Neural progenitor cell (in vitro differentiated cells): Measurements from ENCODE around the gene SPTBN1. TPM values are rescaled to one million over a fixed set of nuclear protein-coding genes. Genes with fewer than 3 reads are reported as not detected.

ENCODE experiments used
- DNase-seq: peaks from one replicate; pipeline ENCODE4 v3.0.0-alpha.2; 2016; ENCODE audit warnings: low spot score
- H2AFZ ChIP-seq: fragments of 200-600 bp; sonication (generic); replicated peaks from 2 replicates; pipeline ENCODE4 v1.6.1; 2016; ENCODE audit warnings: antibody characterized with exemption
- H3F3A ChIP-seq: fragments of 200-600 bp; sonication (generic); 2 replicates; pipeline ENCODE4 v1.6.1; 2016; ENCODE audit warnings: antibody characterized with exemption, low read depth
- H3K27ac ChIP-seq: fragments of 200-600 bp; sonication (generic); 2 replicates; pipeline ENCODE4 v1.5.1; 2016; ENCODE audit warnings: mild to moderate bottlenecking
- H3K27me3 ChIP-seq: fragments of 200-600 bp; sonication (generic); 2 replicates; pipeline ENCODE4 v1.6.1; 2016; ENCODE audit warnings: mild to moderate bottlenecking, moderate library complexity
- H3K36me3 ChIP-seq: fragments of 200-600 bp; sonication (generic); 2 replicates; pipeline ENCODE4 v1.5.1; 2016
- H3K4me1 ChIP-seq: fragments of 200-600 bp; sonication (generic); 2 replicates; pipeline ENCODE4 v1.6.1; 2016; ENCODE audit warnings: mixed run types
- H3K4me2 ChIP-seq: fragments of 200-600 bp; sonication (generic); 2 replicates; pipeline ENCODE4 v1.6.1; 2016
- H3K4me3 ChIP-seq: fragments of 200-600 bp; sonication (generic); 2 replicates; pipeline ENCODE4 v1.5.1; 2016
- H3K79me2 ChIP-seq: fragments of 200-600 bp; sonication (generic); 2 replicates; pipeline ENCODE4 v1.6.1; 2016; ENCODE audit warnings: low read depth
- H3K9ac ChIP-seq: fragments of 200-600 bp; sonication (generic); 2 replicates; pipeline ENCODE4 v1.6.1; 2016
- H3K9me3 ChIP-seq: fragments of 200-600 bp; sonication (generic); 2 replicates; pipeline ENCODE4 v1.5.1; 2016; ENCODE audit warnings: low read depth
- H4K20me1 ChIP-seq: fragments of 200-600 bp; sonication (generic); 2 replicates; pipeline ENCODE4 v1.6.1; 2016; ENCODE audit warnings: low read depth
- H3K27ac Mint-ChIP-seq: 3 replicates; pipeline ENCODE4 v1.8.0; 2021; ENCODE audit warnings: mixed read lengths
- H3K27me3 Mint-ChIP-seq: 2 replicates; pipeline ENCODE4 v1.8.0; 2022; ENCODE audit warnings: low read depth, mild to moderate bottlenecking, inconsistent platforms, moderate library complexity, mixed read lengths; ENCODE audit not compliant: insufficient read depth
- H3K36me3 Mint-ChIP-seq: 3 replicates; pipeline ENCODE4 v1.8.0; 2021; ENCODE audit warnings: mixed read lengths
- H3K4me1 Mint-ChIP-seq: 3 replicates; pipeline ENCODE4 v1.8.0; 2021; ENCODE audit warnings: mixed read lengths
- H3K4me3 Mint-ChIP-seq: 3 replicates; pipeline ENCODE4 v1.8.0; 2021; ENCODE audit warnings: mild to moderate bottlenecking, moderate library complexity, mixed read lengths
- H3K9me3 Mint-ChIP-seq: 3 replicates; pipeline ENCODE4 v1.8.0; 2020; ENCODE audit warnings: mixed read lengths
- EZH2 ChIP-seq: fragments of 200-600 bp; sonication (generic); IDR thresholded peaks from 2 replicates; pipeline ENCODE4 v1.6.1; 2017; ENCODE audit warnings: antibody characterized with exemption, mild to moderate bottlenecking, moderate library complexity
- EZH2phosphoT487 ChIP-seq: fragments of 200-600 bp; sonication (generic); IDR thresholded peaks from 2 replicates; pipeline ENCODE4 v1.6.1; 2017; ENCODE audit warnings: antibody characterized with exemption
- total RNA-seq: library from RNA; depleted of rRNA; stranded (reverse); fragments of >200 nt; gene quantifications from 2 replicates; pipeline ENCODE4 v1.2.3, GENCODE V29; 2015; ENCODE audit warnings: low replicate concordance
- TF ChIP-seq, protein P1 (sequence below): fragments of 200-600 bp; sonication (generic); IDR thresholded peaks from 2 replicates; pipeline ENCODE4 v1.5.1; 2017; ENCODE audit warnings: antibody characterized with exemption, mild to moderate bottlenecking

The SPTBN1 gene
- total RNA-seq, 1 donor from 2014 or later = 94.2 TPM

DNA sequence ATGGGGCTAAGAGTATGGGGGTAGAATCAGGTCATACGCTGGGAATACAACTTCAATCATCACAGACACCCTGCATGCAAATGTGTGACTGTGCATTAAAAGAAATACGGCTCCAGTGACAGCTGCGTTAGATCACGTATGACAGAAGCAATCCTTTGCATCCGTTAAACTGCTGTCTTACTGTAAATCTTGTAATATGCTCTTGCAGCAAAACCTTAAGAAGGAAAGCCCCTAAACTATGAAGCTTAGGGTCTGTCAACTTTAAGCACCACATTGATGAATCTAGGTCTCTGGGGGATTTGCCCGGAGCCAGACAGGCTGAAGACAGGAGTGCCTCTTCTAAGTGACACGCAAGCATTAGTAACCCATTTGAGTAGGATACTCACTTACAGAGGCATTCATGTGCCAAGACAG lies 182.7 kb downstream of the SPTBN1 start:
- no peak for DNase-seq
- Histone ChIP-seq H3K36me3 (peaks cover 8% of the 10 kb centered on the region), H3K27ac (no peak overlapping the region), H3K4me1 (no peaks in the 10 kb centered on the region), H3K4me2 (no peak overlapping the region), H3K27me3 (no peaks in the 10 kb centered on the region), H3K9me3 (no peaks in the 10 kb centered on the region), H3K4me3 (no peak overlapping the region), H2AFZ (no peak overlapping the region), H3F3A (no peaks in the 10 kb centered on the region), H3K79me2 (no peaks in the 10 kb centered on the region), H4K20me1 (no peaks in the 10 kb centered on the region), H3K9ac (no peak overlapping the region)
- Mint-ChIP-seq H3K27ac (no peak overlapping the region), H3K9me3 (no peaks in the 10 kb centered on the region), H3K36me3 (peaks cover 32% of the 10 kb centered on the region), H3K4me1 (peaks cover 10% of the 10 kb centered on the region), H3K27me3 (no peaks in the 10 kb centered on the region), H3K4me3 (no peak overlapping the region)
- no peak for TF ChIP-seq EZH2phosphoT487
- no peak for TF ChIP-seq EZH2
- TF ChIP-seq, protein P1, sequence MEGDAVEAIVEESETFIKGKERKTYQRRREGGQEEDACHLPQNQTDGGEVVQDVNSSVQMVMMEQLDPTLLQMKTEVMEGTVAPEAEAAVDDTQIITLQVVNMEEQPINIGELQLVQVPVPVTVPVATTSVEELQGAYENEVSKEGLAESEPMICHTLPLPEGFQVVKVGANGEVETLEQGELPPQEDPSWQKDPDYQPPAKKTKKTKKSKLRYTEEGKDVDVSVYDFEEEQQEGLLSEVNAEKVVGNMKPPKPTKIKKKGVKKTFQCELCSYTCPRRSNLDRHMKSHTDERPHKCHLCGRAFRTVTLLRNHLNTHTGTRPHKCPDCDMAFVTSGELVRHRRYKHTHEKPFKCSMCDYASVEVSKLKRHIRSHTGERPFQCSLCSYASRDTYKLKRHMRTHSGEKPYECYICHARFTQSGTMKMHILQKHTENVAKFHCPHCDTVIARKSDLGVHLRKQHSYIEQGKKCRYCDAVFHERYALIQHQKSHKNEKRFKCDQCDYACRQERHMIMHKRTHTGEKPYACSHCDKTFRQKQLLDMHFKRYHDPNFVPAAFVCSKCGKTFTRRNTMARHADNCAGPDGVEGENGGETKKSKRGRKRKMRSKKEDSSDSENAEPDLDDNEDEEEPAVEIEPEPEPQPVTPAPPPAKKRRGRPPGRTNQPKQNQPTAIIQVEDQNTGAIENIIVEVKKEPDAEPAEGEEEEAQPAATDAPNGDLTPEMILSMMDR = no peak

DNA sequence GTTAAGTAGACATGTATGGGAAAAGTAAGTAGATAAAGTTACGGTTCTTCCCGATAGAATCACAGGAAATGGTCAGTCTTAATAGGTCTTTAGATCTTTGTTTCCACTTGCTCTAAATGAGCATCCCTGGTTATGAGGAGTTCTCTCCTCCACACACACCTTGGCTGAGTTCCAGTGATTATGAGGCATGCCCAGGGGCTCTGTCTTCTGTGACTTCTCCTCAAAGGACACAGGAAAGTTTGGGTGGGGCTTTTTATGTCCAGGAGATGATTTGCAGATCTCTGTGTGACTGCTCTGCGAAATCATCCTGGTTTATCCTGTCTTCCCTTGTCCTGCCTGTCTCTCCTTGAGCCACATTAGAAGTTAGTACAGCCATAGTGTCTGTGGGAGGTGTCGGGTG lies 183.5 kb downstream of the SPTBN1 start:
- DNase-seq = no peak
- H3K9ac ChIP-seq = no peak overlapping the region
- H3K9me3 Mint-ChIP-seq = no peaks in the 10 kb centered on the region
- no peaks in the 10 kb centered on the region for H3K79me2 ChIP-seq
- no peak overlapping the region for H3K4me2 ChIP-seq
- no peaks in the 10 kb centered on the region for H3F3A ChIP-seq
- peaks cover 13% of the 10 kb centered on the region for H3K36me3 ChIP-seq
- peaks cover 7% of the 10 kb centered on the region for H3K4me1 Mint-ChIP-seq
- peaks cover 33% of the 10 kb centered on the region for H3K36me3 Mint-ChIP-seq
- H3K27ac Mint-ChIP-seq = no peak overlapping the region
- no peaks in the 10 kb centered on the region for H4K20me1 ChIP-seq
- H3K4me3 ChIP-seq = no peak overlapping the region
- no peak overlapping the region for H3K27ac ChIP-seq
- no peaks in the 10 kb centered on the region for H3K27me3 ChIP-seq
- H3K4me3 Mint-ChIP-seq = no peak overlapping the region
- no peaks in the 10 kb centered on the region for H3K27me3 Mint-ChIP-seq
- no peak overlapping the region for H2AFZ ChIP-seq
- H3K4me1 ChIP-seq = no peaks in the 10 kb centered on the region
- H3K9me3 ChIP-seq = no peaks in the 10 kb centered on the region
- no peak for TF ChIP-seq EZH2
- TF ChIP-seq EZH2phosphoT487 = no peak
- TF ChIP-seq, protein P1 = no peak

DNA sequence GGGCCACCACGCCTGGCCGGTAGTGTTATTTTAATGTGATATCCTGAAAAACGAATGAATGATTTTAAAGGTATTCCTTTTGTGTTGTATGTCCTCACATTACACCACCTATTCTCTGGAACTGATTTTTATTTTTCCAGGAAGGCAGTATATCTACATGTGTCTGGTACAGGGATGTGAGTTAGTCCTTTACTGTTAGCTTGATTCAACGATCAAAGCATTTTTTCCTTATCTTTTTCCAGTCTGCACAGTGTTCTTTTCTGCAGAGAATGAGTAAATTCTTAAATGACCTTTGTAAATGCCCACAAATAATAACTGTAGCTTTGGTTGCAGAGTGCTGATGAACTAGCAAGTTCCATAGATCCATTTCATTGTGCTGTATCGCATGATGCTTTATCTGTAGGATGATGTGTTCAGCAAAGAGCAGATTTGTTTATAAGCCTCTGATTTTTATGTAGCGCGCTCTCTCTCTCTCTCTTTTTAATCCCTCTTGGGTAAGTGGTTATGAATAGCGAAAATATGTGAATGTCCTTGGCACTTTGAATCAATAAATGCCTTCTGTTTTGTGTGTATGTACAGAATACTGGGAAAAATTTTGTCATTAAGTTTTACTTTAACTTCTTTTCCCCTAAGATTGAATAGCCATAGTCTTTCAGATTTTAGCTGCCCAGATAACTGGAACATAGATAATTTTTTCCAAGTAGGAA lies 184.9 kb downstream of the SPTBN1 start:
- no peaks in the 10 kb centered on the region for H3K27me3 ChIP-seq
- no peak overlapping the region for H3K4me2 ChIP-seq
- H3K4me1 Mint-ChIP-seq = no peaks in the 10 kb centered on the region
- no peaks in the 10 kb centered on the region for H3K79me2 ChIP-seq
- H3K9me3 Mint-ChIP-seq = no peaks in the 10 kb centered on the region
- no peaks in the 10 kb centered on the region for H3K9me3 ChIP-seq
- H4K20me1 ChIP-seq = no peaks in the 10 kb centered on the region
- no peaks in the 10 kb centered on the region for H3F3A ChIP-seq
- H3K9ac ChIP-seq = no peak overlapping the region
- DNase-seq = no peak
- H3K36me3 Mint-ChIP-seq = peaks cover 38% of the 10 kb centered on the region
- peaks cover 15% of the 10 kb centered on the region for H3K36me3 ChIP-seq
- peaks cover 2% of the 10 kb centered on the region for H3K27me3 Mint-ChIP-seq
- TF ChIP-seq EZH2 = no peak
- TF ChIP-seq, protein P1 = no peak
- no peak for TF ChIP-seq EZH2phosphoT487
- H3K4me3 ChIP-seq = no peak overlapping the region
- no peak overlapping the region for H3K27ac Mint-ChIP-seq
- H3K4me3 Mint-ChIP-seq = no peak overlapping the region
- no peak overlapping the region for H2AFZ ChIP-seq
- H3K27ac ChIP-seq = no peak overlapping the region
- H3K4me1 ChIP-seq = no peaks in the 10 kb centered on the region
